GM21619 (cell line): ENCODE data around the gene CAMP.
"Not testable (repeated sequence)": the region's sequence is repeated elsewhere in the genome, so short reads cannot be mapped to it uniquely, and the experiment has no call there.

ENCODE experiments used
- ATAC-seq: cut with Tn5 transposase; IDR thresholded peaks from one replicate; pipeline ENCODE4 v1.9.1; 2021; ENCODE audit not compliant: unreplicated experiment

Gene CAMP

GRCh38 chr3:48248095-48248850, 25.0 kb downstream of the CAMP start:
- no peak for ATAC-seq

- ATAC-seq: no peak
Observed at GRCh38 chr3:48256557-48256956, 33.3 kb downstream of the CAMP start.

GRCh38 chr3:48258530-48258929, 35.2 kb downstream of the CAMP start:
- no peak for ATAC-seq

- no peak for ATAC-seq
Observed at GRCh38 chr3:48267782-48268181, 44.5 kb downstream of the CAMP start.

GRCh38 chr3:48268381-48268935, 45.2 kb downstream of the CAMP start:
- ATAC-seq: no peak

GRCh38 chr3:48268936-48269561, 45.8 kb downstream of the CAMP start:
- ATAC-seq: no peak

GRCh38 chr3:48269592-48269991, 46.3 kb downstream of the CAMP start:
- no peak for ATAC-seq

GRCh38 chr3:48270306-48270705, 47.0 kb downstream of the CAMP start:
- no peak for ATAC-seq

GRCh38 chr3:48271223-48271622, 47.9 kb downstream of the CAMP start:
- ATAC-seq: not testable (repeated sequence)

GRCh38 chr3:48271763-48272498, 48.6 kb downstream of the CAMP start:
- ATAC-seq: no peak

- ATAC-seq: no peak
Observed at GRCh38 chr3:48273594-48274211, 50.4 kb downstream of the CAMP start.

GRCh38 chr3:48274452-48274851, 51.2 kb downstream of the CAMP start:
- ATAC-seq: no peak
